Measurements from ENCODE around the gene TRIM14.

The TRIM14 gene
- total RNA-seq, result 16.3 to 107 (median 33.2) reads per million in 18 experiments

- peak; percentile 63 to 79 for DNase-seq
These were observed at the start of gene TRIM14 for GRCh38 chr9:98118640-98119601. TRIM14 (minus strand) TSS chr9:98119222; CDS start chr9:98119188, 34 bp downstream.

GRCh38 chr9:98168153-98168780 lies 49.2 kb upstream of the TRIM14 start:
- peak in 1 of 2 donors; percentile 12 for DNase-seq

DNA sequence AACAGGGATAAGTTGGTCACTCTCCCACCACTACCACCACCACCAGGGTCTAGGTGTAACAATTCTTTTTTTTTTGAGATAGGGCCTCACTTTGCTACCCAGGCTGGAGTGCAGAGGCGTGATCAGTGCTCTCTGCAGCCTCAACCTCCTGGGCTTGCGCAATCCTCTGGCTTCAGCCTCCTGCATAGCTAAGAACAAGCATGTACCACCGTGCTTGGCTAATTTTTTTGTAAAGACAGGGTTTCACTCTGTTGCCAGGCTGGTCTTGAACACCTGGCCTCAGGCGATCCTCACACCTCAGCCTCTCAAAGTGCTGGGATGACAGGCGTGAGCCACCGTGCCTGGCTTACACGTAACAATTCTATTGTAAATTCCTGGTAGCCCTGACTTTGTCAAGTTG lies 45.9 kb upstream of the TRIM14 start:
- DNase-seq, result peak in 1 of 2 donors; percentile 3

GRCh38 chr9:98162613-98163012 lies 43.6 kb upstream of the TRIM14 start:
- no peak for DNase-seq

DNA sequence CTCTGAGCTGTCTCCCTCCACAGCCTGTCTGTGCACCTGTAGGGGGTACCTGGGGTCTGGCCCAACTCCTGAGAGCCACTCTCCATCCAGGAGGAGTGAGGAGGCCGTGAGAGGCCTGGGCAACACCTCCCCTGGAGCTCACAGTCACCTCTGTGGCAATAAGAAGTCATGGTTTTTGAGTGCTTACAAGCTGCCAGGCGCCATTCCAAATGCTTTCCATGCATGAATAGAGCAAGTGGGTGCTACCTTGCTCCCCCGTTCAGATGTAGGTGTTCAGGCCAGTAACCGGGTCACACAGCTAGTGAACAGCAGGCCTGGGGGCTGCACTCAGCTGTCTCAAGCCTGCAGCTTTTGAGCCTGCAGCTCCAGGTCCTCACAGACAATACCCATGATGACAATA lies 42.8 kb upstream of the TRIM14 start:
- no peak for DNase-seq

- DNase-seq, result no peak
These were observed 40.8 kb upstream of the TRIM14 start for GRCh38 chr9:98159790-98160189.

DNA sequence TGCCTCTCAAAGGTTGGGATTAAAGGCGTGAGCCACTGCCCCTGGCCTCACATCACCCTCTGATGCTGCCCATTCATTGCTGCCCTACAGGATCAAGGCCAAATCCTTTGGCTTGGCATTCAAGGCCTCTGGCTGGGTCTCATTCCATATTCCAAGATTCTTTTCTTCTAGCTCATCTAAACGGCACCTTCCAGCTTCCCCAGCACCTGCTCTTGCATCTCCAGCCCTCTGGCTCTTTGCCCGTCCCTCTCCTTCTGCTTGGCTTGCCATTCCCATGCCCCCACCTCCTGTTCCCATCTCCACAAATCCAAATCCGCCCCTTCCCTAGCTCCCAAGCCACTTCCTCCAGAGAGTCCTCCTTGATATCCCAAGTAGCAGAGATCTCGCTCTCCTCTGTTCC lies 40.3 kb upstream of the TRIM14 start:
- no peak for DNase-seq

DNA sequence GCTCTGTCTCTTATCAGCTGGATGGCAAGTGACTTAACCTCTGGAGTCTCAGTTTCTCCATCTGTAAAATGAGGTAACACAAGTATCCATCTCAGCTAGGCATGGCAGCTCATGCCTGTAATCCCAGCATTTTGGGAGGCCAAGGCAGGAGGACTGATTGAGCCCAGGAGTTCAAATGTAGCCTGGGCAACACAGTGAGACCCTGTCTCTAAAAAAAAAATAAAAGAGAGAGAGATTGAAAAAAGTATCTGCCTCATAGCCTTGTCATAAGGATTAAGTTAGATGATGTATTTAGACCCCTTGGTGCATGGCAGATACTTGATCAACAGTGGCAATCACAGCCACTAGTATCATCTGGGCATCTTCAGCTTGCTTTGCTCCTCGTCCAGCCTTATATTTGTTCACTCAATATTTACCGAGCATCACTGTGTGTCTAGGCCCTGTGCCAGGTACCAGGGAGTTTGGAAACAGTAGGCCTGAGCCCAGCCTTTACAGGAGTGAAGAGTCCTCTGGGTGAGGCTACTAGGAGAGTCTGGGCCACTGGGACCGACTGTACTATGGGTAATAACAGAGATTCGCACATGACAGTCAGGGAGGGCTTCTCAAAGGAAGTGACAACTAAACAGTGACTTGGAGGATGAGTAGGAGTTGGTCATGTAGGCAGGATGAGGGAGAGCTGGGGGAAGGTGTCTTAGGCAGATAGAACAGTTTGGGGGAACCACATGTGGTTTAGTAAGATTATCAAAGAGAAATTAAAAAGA lies 39.2 kb upstream of the TRIM14 start:
- peak; percentile 9 to 44 for DNase-seq

- no peak for DNase-seq
These were observed 38.4 kb upstream of the TRIM14 start for GRCh38 chr9:98157372-98157771.

- no peak for DNase-seq
These were observed 35.7 kb upstream of the TRIM14 start for GRCh38 chr9:98154678-98155077.

DNA sequence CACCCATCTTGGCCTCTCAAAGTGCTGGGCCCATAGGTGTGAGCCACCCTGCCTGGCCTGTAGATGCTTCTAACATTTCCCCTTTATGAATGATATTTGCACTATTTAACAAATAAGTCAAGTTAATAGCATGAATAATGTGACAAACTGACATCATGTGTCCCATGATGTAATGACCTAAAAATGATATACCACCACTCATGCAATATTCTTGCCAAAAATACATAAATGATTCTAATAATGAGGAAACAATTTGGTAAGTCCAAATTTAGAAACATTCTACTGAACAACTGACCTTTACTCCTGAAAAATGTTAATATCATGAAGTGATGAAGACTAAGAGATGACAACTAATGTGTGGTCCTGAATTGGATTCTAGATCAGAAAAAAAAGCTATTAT lies 33.5 kb upstream of the TRIM14 start:
- peak; percentile 42 to 61 for DNase-seq

DNA sequence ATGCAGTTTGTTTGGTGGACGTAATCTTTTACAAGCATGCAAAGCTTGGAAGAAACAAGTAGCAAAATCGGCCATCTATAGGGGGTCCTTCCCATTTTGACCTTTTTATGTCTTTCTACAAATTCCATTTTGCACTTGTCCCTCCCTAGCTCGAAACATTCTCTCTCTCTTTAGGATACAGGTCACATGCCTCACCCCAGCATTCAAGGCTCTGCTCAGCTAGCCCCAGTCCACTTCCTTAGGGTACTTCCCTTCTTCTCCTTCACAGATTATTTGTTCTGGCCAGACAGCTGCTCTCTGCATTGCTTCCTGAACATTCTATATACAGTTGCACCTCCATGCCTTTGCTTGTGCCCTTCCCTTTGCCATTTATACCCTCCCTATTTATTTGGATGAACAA lies 31.7 kb upstream of the TRIM14 start:
- DNase-seq, result peak; percentile 69 to 75

GRCh38 chr9:98150164-98150563 lies 31.1 kb upstream of the TRIM14 start:
- peak; percentile 57 to 81 for DNase-seq

GRCh38 chr9:98149422-98149821 lies 30.4 kb upstream of the TRIM14 start:
- DNase-seq, result no peak

DNA sequence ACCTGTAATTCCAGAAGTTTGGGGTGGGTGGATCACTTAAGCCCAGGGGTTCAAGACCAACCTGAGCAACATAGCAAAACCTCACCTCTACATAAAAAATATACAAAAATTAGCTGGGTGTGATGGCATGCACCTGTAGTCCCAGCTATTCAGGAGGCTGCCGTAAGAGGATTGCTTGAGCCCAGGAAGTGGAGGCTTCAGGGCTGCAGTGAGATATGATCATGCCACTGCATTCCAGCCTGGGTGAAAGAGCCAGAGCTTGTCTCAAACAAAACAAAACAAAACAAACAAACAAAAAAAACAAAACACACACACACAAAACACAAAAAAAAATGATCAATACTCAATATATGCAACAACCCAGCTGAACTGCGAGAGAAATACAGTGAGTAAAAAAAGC lies 29.5 kb upstream of the TRIM14 start:
- DNase-seq, result no peak

- DNase-seq, result no peak
These were observed 28.6 kb upstream of the TRIM14 start for GRCh38 chr9:98147582-98147981.

DNA sequence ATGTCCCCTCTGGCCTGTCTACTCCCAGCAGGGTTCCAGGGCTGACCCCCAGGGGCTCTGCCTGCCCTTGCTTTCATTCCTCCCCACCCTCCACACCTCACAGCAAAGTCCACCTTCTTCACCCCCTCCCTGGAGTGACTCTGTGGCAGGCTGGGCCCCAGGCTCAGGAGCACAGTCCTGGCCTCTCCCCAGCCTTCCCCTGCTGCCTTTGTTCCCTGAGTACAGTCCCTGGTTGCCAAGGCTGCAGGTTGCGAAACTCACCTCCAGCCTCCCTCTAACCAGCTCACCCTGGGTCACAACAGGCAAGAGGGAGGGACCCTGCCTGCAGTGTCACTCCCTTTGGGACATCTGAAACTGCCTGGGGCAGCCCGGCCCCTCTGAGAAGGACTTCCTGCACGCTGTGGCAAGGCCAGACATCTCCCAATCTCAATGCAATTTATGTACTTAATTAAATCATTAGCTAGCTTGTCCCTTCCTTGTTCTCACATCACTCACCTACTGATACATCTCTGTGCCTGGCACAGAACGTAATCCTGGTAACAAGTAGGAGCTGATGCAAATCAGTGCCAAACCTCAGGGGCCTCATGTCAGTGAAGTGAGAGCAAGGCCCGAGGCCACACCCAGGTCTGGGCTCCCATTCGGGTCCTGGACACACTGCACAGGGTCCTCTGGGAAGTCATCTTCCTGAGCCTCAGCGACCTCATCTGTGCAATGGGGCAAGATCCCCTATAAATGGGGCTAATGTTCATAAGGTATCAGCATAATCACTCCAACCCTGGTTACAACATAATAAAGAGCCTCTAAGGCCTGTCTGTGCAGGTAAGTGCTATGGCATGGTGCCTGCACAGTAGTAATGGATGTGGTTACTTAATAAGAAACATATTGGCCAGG lies 27.3 kb upstream of the TRIM14 start:
- peak; percentile 78 to 85 for DNase-seq

DNA sequence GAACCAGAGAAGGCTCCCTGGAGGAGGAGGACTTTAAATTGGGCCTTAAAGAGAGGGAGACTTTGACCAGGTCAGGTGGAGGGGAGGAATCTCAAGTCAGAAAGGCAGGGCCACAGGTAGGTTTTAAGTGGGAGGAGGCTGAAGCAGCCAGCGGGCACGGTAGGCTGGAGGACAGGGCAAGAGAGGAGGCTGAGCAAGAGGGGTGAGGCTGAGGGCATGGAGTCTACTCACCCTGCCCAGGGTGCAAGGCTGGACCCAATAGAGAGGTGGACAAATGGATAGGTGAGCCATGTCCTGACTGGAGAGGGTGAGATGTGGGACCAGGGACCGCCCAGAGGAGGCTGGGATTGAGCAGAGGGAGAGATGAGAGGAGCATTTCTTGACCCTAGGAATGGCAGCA lies 25.6 kb upstream of the TRIM14 start:
- DNase-seq, result no peak

GRCh38 chr9:98144076-98144475 lies 25.1 kb upstream of the TRIM14 start:
- DNase-seq, result no peak

DNA sequence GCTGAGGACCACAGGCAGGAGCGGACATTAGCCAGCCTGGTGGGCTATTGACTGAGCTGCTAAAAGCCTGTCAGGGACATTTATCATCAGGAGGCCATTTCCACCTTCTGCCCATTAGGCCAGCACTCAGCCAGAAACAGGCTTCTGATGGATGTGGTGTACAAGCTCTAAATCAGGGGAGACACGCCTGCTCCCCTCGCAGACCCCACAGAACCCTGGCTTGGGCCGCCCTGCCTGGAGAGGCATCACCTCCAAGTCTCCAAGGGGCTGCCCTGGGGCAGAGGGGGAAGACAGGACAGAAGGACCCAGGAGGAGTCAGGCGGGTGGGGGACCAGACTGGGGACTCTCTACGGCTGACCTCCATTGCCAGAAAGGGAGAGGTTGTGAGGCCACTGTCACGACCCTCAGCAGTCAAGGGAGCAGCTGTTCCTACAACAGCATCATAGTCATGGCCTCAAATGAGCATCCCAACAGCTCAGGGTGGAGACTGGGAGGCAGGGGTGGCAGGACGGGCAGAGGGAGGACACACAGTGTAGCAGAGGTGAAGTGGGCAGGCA lies 24.0 kb upstream of the TRIM14 start:
- no peak for DNase-seq

DNA sequence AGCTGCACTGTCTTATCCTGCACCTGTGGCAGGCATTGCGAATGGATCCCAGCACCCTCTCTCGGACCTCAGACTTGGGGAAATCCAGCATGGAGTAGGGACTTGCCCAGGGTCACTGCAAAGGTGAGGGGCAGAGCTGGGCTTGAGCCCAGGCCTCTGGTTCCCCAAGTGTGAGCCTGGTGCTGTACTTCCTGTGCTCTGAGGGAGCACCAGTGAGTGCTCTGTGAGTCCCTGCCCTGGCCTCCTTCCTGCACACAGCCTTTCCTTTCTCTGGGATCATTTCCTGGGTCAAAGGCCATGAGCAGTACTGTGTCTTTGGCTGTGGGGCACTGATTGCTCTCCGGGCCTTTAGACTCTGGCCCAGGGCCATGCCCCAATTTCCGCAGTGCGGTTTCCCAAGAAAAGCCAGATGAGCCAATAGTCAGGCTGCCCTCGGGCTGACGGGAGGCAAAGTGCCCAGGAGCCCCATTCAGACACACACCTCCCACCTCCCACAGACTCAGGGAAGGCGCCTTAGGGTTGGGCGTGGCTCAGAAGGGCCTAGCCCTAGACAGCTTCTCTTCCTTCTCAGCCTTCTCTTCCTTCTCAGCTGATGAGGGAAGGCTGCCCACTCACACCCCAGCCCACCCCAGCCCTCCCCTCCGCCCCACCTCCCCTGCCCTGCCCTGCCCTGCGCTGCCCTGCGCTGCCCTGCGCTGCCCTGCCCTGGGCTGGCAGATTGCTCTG lies 23.3 kb upstream of the TRIM14 start:
- DNase-seq, result peak; percentile 80 to 83

Data from inflammatory macrophage (primary cell).